KG1 (cell line): ENCODE data around the gene IPO11.

ENCODE experiments used
- DNase-seq: peaks from one replicate; lab custom pipeline; 2025; lab: John Stamatoyannopoulos, UW

IPO11 gene

GRCh38 chr5:62412549-62413329, at the start of gene IPO11:
Gene IPO11 (plus strand): TSS chr5:62412763. CDS start chr5:62437280, 24,517 bp downstream.
- peak; percentile 98 for DNase-seq

GRCh38 chr5:62369039-62369438, 43.5 kb upstream of the IPO11 start:
- DNase-seq, result no peak

GRCh38 chr5:62371409-62371808, 41.2 kb upstream of the IPO11 start:
- no peak for DNase-seq

- DNase-seq, result no peak
Observed at GRCh38 chr5:62372600-62372999, 40.0 kb upstream of the IPO11 start.

- no peak for DNase-seq
Observed at GRCh38 chr5:62373382-62373781, 39.2 kb upstream of the IPO11 start.

- DNase-seq, result no peak
Observed at GRCh38 chr5:62374090-62374489, 38.5 kb upstream of the IPO11 start.

GRCh38 chr5:62375627-62376026, 36.9 kb upstream of the IPO11 start:
- DNase-seq, result no peak

- no peak for DNase-seq
Observed at GRCh38 chr5:62376064-62376463, 36.5 kb upstream of the IPO11 start.

GRCh38 chr5:62385131-62385530, 27.4 kb upstream of the IPO11 start:
- no peak for DNase-seq

GRCh38 chr5:62385816-62386400, 26.7 kb upstream of the IPO11 start:
- DNase-seq, result no peak

- no peak for DNase-seq
Observed at GRCh38 chr5:62386824-62387223, 25.7 kb upstream of the IPO11 start.

GRCh38 chr5:62395210-62395950, 17.2 kb upstream of the IPO11 start:
- no peak for DNase-seq

GRCh38 chr5:62403411-62404250, 8.9 kb upstream of the IPO11 start, which contains the start of gene DIMT1:
Gene DIMT1 (minus strand): TSS chr5:62403905. CDS start chr5:62403772, 133 bp downstream.
- peak; percentile 92 for DNase-seq

- no peak for DNase-seq
Observed at GRCh38 chr5:62413711-62414110, 1.1 kb downstream of the IPO11 start.

GRCh38 chr5:62418462-62419076, 6.0 kb downstream of the IPO11 start:
- DNase-seq, result no peak

- DNase-seq, result no peak
Observed at GRCh38 chr5:62419609-62420008, 7.0 kb downstream of the IPO11 start.

GRCh38 chr5:62421414-62421813, 8.9 kb downstream of the IPO11 start:
- DNase-seq, result no peak

- no peak for DNase-seq
Observed at GRCh38 chr5:62424763-62425162, 12.2 kb downstream of the IPO11 start.

GRCh38 chr5:62431735-62432620, 19.4 kb downstream of the IPO11 start:
- no peak for DNase-seq

GRCh38 chr5:62432621-62433064, 20.1 kb downstream of the IPO11 start:
- DNase-seq, result no peak
